22Rv1 (cell line): ENCODE measurements around the gene MGME1.
"Not testable (repeated sequence)": the region's sequence is repeated elsewhere in the genome, so short reads cannot be mapped to it uniquely, and the experiment has no call there.

ENCODE experiments used
- H3K27ac ChIP-seq: fragments of 450-650 bp; 2 replicates; pipeline ENCODE4 v1.5.1; 2017
- ZFX ChIP-seq: fragments of 450-650 bp; IDR thresholded peaks from 2 replicates; pipeline ENCODE4 v1.6.1; 2017; ENCODE audit warnings: antibody characterized with exemption, borderline replicate concordance
- TF ChIP-seq, protein P1 (sequence below): fragments of 450-650 bp; IDR thresholded peaks from 2 replicates; pipeline ENCODE4 v1.5.1; 2017; ENCODE audit warnings: mild to moderate bottlenecking

Gene MGME1

DNA sequence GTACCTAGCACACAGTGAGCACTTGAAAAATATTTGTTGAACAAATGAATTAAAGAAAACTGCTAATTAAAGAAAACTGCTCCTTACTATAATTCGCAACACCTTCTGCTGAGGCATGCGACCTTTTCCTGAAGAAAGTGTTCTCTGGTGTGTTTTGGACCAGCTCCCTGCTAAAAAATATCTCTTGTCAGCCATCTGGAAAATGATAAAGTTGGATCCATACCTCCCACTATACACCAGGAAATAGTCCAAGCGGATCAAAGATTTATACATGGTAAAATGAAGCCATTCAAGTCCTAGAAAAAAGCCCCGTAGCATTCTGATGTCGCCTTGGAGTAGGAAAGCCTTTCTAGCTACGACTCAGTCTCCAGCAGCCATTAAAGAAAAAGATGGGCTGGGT, 45.6 kb downstream of the MGME1 start:
- no peak overlapping the region for H3K27ac ChIP-seq
- TF ChIP-seq, protein P1, sequence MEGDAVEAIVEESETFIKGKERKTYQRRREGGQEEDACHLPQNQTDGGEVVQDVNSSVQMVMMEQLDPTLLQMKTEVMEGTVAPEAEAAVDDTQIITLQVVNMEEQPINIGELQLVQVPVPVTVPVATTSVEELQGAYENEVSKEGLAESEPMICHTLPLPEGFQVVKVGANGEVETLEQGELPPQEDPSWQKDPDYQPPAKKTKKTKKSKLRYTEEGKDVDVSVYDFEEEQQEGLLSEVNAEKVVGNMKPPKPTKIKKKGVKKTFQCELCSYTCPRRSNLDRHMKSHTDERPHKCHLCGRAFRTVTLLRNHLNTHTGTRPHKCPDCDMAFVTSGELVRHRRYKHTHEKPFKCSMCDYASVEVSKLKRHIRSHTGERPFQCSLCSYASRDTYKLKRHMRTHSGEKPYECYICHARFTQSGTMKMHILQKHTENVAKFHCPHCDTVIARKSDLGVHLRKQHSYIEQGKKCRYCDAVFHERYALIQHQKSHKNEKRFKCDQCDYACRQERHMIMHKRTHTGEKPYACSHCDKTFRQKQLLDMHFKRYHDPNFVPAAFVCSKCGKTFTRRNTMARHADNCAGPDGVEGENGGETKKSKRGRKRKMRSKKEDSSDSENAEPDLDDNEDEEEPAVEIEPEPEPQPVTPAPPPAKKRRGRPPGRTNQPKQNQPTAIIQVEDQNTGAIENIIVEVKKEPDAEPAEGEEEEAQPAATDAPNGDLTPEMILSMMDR, result no peak
- no peak for TF ChIP-seq ZFX

GRCh38 chr20:18016772-18017171, 48.0 kb downstream of the MGME1 start:
- no peak for TF ChIP-seq ZFX
- TF ChIP-seq, protein P1, result no peak
- H3K27ac ChIP-seq, result no peak overlapping the region

DNA sequence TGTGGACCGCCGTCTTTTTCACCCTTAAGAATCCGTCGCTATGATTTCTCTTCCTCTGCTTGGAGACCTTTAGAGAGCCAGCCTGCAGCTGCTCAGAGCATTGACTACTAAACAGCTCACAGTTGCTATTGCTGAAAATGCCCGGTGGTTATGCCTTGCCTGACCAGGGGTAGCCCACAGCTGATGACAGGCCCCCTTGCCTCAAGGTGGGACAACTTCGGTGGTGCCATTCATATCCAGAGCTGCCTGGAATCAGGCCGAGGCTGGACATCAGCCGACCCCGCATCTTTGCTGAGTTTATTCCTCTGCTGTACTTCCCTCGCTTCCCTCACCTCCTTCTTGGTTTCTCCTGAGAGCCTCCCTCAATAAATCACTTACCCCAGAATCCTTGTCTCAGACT, 49.3 kb downstream of the MGME1 start:
- no peak overlapping the region for H3K27ac ChIP-seq
- TF ChIP-seq, protein P1, result no peak
- TF ChIP-seq ZFX, result no peak

- no peak for TF ChIP-seq ZFX
- TF ChIP-seq, protein P1, result peak; percentile 66
- no peak overlapping the region for H3K27ac ChIP-seq
These were observed 50.2 kb downstream of the MGME1 start for GRCh38 chr20:18019068-18019467.

- TF ChIP-seq, protein P1, result no peak
- no peak for TF ChIP-seq ZFX
These were observed 52.1 kb downstream of the MGME1 start for GRCh38 chr20:18020931-18021330.

DNA sequence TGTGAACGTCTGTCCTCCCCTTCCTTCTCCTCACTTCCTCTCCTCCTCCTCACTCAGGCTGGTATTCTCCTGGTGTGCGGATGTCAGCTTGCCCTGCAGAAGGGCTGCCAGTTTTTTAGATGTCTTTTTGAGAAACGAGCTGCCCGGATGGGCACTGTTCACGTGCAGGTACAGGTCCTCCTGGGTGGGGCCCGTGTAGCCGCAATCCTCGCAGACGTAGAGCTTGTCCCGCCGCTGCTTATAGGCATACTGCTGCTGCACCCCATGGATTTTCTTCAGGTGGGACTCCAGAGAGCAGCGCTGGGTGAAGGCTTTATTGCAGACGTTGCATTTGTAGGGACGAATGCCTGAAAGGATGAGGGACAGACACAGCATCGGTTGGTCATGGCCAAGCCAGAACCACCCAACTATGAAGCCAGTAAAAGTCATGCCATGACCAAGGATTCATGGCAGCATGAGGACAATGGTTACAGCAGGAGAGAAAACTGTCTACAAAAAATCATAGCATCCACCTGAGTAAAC, 55.8 kb downstream of the MGME1 start:
- H3K27ac ChIP-seq, result no peak overlapping the region
- TF ChIP-seq, protein P1, result no peak
- no peak for TF ChIP-seq ZFX

More at GRCh38 chr20:18020931-18021330, 52.1 kb downstream of the MGME1 start:
- H3K27ac ChIP-seq, result no peak overlapping the region

- H3K27ac ChIP-seq, result not testable (repeated sequence)
These were observed 58.2 kb downstream of the MGME1 start for GRCh38 chr20:18027011-18027410.

DNA sequence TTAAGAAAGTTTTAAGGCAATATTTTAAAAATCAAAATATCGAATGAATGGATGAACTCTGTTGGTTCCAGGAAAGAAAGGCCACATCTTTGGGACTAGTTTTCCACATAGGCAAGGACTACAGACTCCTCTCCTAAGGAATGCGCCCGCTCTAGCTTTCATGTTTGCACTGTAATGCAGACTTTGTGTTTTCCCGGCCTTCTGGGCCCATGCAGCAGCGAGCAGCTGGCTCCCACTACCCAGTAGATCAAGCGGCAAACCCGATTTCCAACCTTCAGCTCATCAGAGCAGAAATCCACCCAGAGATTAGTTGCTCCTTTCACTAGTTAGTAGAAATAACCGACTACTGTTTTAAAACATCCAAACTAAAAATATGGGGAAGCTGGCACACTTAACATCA, 61.2 kb downstream of the MGME1 start:
- H3K27ac ChIP-seq, result no peak overlapping the region
- TF ChIP-seq, protein P1, result no peak
- TF ChIP-seq ZFX, result no peak
